Measurements from ENCODE around the gene MTMR1. TPM values are rescaled to one million over a fixed set of nuclear protein-coding genes. Genes with fewer than 3 reads are reported as not detected.
A peak's percentile ranks its signal among the peaks of the same experiment; 100 is the strongest.

Gene MTMR1
- total RNA-seq, 4 donors from 2014 or later = 27.9 to 40.1 (median 32.0) TPM

DNA sequence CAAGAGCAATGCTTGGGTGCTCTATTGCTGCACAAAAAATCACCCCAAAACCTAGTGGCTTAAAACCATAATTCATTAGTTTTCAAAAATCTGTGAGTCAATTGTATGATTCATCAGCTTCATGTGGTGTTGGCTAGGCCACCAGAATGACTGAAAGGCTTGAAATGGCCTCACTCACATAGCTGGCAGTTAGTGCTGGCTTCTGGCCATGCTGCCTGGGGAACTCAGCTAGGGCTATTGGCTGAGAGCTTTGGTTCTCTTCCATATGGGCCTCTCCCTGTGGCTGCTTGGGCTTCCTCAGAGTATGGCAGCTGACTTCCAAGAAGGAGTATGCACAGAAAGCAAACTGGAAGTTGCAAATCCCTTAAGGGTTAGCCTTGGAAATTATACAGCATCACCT lies 3.1 kb upstream of the MTMR1 start:
- H3K27me3 ChIP-seq = no peaks in the 10 kb centered on the region
- DNase-seq = no peak
- intact Hi-C loops (cut with DNase I) = no loop called here
- H3K4me1 ChIP-seq = peaks cover 0 to 17% (median 3%) of the 10 kb centered on the region in 3 donors
- no peak overlapping the region for H3K4me3 ChIP-seq
- H3K36me3 ChIP-seq = no peaks in the 10 kb centered on the region
- H3K27ac ChIP-seq = no peak overlapping the region
- H3K9me3 ChIP-seq = peaks cover 0 to 8% (median 6%) of the 10 kb centered on the region in 3 donors
- TF ChIP-seq, protein P1, sequence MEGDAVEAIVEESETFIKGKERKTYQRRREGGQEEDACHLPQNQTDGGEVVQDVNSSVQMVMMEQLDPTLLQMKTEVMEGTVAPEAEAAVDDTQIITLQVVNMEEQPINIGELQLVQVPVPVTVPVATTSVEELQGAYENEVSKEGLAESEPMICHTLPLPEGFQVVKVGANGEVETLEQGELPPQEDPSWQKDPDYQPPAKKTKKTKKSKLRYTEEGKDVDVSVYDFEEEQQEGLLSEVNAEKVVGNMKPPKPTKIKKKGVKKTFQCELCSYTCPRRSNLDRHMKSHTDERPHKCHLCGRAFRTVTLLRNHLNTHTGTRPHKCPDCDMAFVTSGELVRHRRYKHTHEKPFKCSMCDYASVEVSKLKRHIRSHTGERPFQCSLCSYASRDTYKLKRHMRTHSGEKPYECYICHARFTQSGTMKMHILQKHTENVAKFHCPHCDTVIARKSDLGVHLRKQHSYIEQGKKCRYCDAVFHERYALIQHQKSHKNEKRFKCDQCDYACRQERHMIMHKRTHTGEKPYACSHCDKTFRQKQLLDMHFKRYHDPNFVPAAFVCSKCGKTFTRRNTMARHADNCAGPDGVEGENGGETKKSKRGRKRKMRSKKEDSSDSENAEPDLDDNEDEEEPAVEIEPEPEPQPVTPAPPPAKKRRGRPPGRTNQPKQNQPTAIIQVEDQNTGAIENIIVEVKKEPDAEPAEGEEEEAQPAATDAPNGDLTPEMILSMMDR (IDR thresholded peaks at IDR 0.05) = no peak
- TF ChIP-seq POLR2A (IDR thresholded peaks at IDR 0.05) = no peak

DNA sequence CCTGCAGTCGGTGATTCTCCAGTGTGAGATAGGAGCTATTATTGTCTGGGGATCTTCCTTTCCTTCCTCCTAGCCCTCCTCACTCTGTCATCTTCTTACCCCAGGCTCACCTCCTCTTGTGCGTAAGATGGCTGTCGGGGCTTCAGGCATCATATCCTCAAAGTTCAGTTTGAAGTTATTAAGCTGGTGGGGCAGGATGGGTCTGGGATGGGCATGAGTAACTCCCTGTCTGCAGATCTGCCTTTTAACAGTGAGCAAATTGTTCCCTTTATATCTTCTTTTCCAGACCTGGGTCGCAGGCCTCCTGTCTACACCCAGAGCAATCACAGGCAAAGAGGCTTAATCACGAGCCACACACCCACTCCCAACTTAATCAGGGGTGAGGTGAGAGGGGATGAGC lies 900 bp upstream of the MTMR1 start:
- H3K4me3 ChIP-seq = peak overlapping the region in 3 of 4 donors; percentile 58 to 74 (median 61)
- peaks cover 0 to 8% (median 6%) of the 10 kb centered on the region in 3 donors for H3K9me3 ChIP-seq
- H3K36me3 ChIP-seq = no peaks in the 10 kb centered on the region
- no peak for TF ChIP-seq POLR2A (IDR thresholded peaks at IDR 0.05)
- TF ChIP-seq, protein P1 (IDR thresholded peaks at IDR 0.05) = no peak
- H3K4me1 ChIP-seq = peaks cover 0 to 38% (median 3%) of the 10 kb centered on the region in 3 donors
- DNase-seq = no peak
- no peaks in the 10 kb centered on the region for H3K27me3 ChIP-seq
- intact Hi-C loops (cut with DNase I) = no loop called here
- H3K27ac ChIP-seq = peak overlapping the region; percentile 91 to 99 (median 94)
- WGBS, 2 donors = 64% methylated on average over 4 to 5 of the region's 5 CpGs

DNA sequence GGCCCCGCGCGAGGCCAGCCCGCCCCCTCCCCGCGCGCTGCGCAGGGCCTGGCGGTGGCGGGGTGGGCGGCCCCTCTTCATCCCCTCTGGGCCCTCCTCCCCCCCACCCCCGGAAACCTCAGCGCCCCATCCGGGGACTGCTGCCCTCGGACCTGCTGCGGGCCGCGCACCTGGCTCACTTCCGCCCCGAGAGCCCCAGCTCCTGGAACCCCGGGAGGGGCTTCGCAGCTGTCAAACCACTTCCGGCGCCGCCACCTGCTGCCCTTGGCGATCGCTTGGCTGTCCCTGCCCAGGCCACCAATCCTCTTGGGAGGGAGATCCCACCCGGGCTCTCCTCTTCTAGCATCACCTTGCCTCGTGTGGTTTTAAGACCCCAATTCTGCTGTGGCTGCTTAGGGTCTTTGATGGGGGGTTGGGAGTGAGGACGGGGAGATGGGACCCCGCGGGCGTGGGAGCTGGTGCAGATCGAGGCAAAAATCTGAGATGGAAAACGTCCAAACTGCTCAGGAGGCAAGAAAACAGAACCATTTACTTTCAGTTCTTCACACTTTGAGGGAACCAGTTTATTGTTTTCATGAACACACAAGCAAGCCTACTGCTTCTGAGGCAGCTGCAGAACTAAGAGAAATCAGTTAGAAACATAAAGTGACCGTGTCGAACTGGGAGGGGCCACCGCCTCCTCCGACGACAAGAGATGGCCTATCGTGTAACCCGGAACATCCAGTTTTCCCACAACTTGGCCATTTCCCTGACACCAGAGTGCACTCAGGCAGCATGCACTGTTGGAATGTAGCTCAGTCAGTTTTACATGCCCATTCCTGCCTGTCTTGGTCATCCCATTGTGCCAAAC lies 754 bp downstream of the MTMR1 start:
- Histone ChIP-seq H3K36me3 (no peaks in the 10 kb centered on the region), H3K27me3 (no peaks in the 10 kb centered on the region), H3K9me3 (peaks cover 0 to 8% (median 6%) of the 10 kb centered on the region in 3 donors), H3K4me3 (peak overlapping the region; percentile 44 to 74 (median 60)), H3K4me1 (peaks cover 0 to 52% (median 3%) of the 10 kb centered on the region in 3 donors), H3K27ac (peak overlapping the region; percentile 91 to 99 (median 94))
- DNase-seq = no peak
- no peak for TF ChIP-seq POLR2A (IDR thresholded peaks at IDR 0.05)
- 0 to 30% methylated on average over 5 to 11 of the region's 42 CpGs for WGBS, 2 donors
- intact Hi-C loops (cut with DNase I) = no loop called here

DNA sequence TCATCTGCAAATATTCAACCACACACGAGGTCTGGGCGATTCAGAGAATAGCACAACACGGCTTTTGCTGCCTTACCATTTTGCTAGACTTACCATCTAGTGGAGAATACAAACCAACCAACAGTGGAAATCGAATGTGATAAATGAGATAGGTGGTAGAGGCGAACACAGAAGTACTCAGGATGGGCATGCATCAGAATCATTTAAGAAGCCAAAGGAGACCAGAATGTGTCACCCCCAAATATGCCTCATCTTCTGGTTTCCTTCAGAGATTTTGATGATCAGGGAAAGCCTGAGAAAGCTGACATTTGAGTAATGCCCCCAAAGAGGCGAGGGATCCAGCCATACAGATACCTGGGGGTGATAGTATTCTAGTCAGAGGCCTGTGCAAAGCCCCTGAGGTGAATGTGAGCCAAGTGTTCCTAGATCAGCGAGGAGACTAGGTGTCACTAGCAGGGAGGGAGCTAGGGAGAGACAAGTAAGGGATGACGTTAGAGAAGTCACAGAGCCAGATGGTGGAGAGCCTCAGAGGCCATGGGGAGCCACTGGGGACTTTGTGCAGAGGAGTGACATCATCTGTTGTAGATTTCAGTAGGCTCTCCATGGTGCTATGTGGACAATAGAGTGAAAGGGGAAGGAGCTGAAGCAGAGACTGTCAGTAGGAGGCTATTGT lies 1.7 kb downstream of the MTMR1 start:
- intact Hi-C loops (cut with DNase I) = no loop called here
- no peaks in the 10 kb centered on the region for H3K36me3 ChIP-seq
- peaks cover 0 to 52% (median 3%) of the 10 kb centered on the region in 3 donors for H3K4me1 ChIP-seq
- TF ChIP-seq, protein P1 (IDR thresholded peaks at IDR 0.05) = no peak
- TF ChIP-seq POLR2A (IDR thresholded peaks at IDR 0.05) = no peak
- 4 to 36% methylated on average over 4 to 8 of the region's 8 CpGs for WGBS, 2 donors
- no peaks in the 10 kb centered on the region for H3K27me3 ChIP-seq
- H3K4me3 ChIP-seq = peak overlapping the region in 3 of 4 donors; percentile 58 to 74 (median 61)
- H3K27ac ChIP-seq = peak overlapping the region; percentile 91 to 99 (median 94)
- peaks cover 0 to 8% (median 6%) of the 10 kb centered on the region in 3 donors for H3K9me3 ChIP-seq
- DNase-seq = no peak

DNA sequence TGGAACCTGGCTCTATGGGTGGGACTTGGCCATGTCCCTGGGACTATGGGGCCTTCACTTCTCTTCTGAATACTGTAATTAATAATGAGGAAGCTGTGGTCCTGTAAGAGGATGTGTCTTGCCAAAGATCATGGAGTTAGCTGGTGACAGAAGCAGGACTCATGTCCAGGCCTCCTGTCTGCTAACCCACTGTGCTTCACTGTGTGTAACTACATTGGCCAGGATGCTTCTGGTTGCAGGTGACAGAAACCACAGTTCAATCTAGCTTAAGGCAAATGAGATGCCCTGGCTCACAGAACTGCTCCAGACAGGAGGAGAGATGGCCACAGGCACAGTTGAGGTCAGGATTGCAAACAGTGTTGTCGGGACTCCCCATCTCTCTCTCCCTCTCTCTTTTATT lies 3.1 kb downstream of the MTMR1 start:
- Histone ChIP-seq H3K36me3 (peaks cover 0 to 11% (median 0%) of the 10 kb centered on the region in 3 donors), H3K4me3 (no peak overlapping the region), H3K4me1 (peaks cover 0 to 52% (median 3%) of the 10 kb centered on the region in 3 donors), H3K9me3 (no peaks in the 10 kb centered on the region), H3K27me3 (no peaks in the 10 kb centered on the region), H3K27ac (peak overlapping the region in 3 of 4 donors; percentile 92 to 99 (median 95))
- TF ChIP-seq, protein P1 (IDR thresholded peaks at IDR 0.05) = no peak
- TF ChIP-seq POLR2A (IDR thresholded peaks at IDR 0.05) = no peak
- no peak for DNase-seq
- WGBS, 2 donors = 29 to 73% methylated on average over 1 of the region's 1 CpG
- intact Hi-C loops (cut with DNase I) = no loop called here
